Keratinocyte (primary cell): ENCODE measurements around the gene PGS1.

Source experiments
- EZH2 ChIP-seq: IDR thresholded peaks from one replicate; pipeline ENCODE4 v1.6.1; 2012; ENCODE audit warnings: inconsistent platforms, mild to moderate bottlenecking, low read length, moderate library complexity
- TF ChIP-seq, protein P1 (sequence below), 3 experiments: IDR thresholded peaks in 1 of 3; conservative IDR thresholded peaks in 1 of 3; optimal IDR thresholded peaks in 1 of 3; 2 replicates in 2 of 3; 3 replicates in 1 of 3; pipeline versions ENCODE3 to v1.5.1; 2011; ENCODE audit warnings: low read length in 3 of 3, mild to moderate bottlenecking in 3 of 3, moderate library complexity in 2 of 3, control low read depth in 1 of 3, inconsistent platforms in 1 of 3; ENCODE audit not compliant: insufficient read depth in 2 of 3; ENCODE audit errors: extremely low read depth in 1 of 3

- TF ChIP-seq, protein P1, sequence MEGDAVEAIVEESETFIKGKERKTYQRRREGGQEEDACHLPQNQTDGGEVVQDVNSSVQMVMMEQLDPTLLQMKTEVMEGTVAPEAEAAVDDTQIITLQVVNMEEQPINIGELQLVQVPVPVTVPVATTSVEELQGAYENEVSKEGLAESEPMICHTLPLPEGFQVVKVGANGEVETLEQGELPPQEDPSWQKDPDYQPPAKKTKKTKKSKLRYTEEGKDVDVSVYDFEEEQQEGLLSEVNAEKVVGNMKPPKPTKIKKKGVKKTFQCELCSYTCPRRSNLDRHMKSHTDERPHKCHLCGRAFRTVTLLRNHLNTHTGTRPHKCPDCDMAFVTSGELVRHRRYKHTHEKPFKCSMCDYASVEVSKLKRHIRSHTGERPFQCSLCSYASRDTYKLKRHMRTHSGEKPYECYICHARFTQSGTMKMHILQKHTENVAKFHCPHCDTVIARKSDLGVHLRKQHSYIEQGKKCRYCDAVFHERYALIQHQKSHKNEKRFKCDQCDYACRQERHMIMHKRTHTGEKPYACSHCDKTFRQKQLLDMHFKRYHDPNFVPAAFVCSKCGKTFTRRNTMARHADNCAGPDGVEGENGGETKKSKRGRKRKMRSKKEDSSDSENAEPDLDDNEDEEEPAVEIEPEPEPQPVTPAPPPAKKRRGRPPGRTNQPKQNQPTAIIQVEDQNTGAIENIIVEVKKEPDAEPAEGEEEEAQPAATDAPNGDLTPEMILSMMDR (optimal IDR thresholded peaks at IDR 0.05 in 1 of 3, IDR thresholded peaks at IDR 0.05 in 1 of 3, conservative IDR thresholded peaks at IDR 0.05 in 1 of 3; ENCODE audit: extremely low read depth in 1 of 3, insufficient read depth in 2 of 3, low read length in 3 of 3): no peak
- no peak for TF ChIP-seq EZH2
Observed at GRCh38 chr17:78345172-78345571, 33.3 kb upstream of the PGS1 start.
